DMS 273 treated with DMSO at 0.1 percent for 48 hours (cell line): ENCODE data around the gene SMCO1.
"Not testable (repeated sequence)": the region's sequence is repeated elsewhere in the genome, so short reads cannot be mapped to it uniquely, and the experiment has no call there.

Experiments used
- DNase-seq: peaks from one replicate; lab custom pipeline; 2025; lab: John Stamatoyannopoulos, UW

The SMCO1 gene

DNA sequence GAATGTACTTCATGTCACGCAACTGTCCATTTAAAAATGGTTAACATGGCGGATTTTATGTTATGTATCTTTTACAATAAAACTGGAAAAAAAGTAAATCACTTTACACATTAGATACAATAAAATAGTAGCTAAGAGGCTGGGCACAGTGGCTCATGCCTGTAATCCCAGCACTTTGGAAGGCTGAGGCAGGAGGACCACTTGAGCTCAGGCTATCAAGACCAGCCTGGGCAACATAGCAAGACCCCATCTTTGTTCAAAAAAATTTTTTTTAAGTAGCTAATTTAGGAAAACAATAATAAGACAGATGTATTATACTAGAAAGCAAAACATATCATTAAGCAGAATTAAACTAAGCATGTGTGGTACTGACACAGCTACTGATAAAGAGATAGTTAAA is 23.1 kb downstream of the SMCO1 start:
- DNase-seq = no peak

DNA sequence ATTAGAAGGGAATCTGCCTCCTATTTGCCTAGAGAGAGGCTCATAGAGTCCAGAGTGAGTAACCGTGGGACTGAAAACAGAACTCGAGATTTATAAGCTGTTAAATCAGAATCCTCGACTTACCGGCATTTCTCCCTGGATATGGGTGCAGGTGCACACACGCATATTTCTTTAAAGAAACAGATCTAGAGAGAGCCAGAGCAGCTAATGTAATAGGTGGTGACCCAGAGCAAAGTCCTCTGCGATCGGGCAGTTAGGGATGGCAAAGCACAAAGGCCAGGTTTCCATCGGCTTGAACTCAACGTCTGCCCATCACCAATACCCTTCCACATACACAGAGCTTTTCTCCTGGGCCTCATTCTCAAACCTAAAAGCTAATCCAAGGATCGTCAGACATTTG is 25.4 kb downstream of the SMCO1 start:
- no peak for DNase-seq

GRCh38 chr3:196486263-196486662 is 28.9 kb downstream of the SMCO1 start:
- no peak for DNase-seq

DNA sequence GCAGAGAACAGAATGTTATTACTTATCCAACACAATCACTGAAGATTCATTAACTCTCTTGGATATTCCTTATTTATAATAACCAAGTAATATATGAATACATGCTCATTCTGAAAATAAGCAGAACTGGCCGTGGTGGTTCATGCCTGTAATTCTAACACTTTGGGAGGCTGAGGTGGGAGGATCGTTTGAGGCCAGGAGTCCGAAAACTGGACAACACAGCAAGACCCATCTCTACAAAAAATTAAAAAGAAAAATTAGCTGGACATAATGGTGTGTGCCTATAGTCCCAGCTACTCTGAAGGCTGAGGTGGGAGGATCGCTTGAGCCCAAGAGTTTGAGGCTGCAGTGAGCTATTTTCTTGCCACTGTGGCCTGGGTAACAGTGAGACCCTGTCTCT is 37.5 kb downstream of the SMCO1 start:
- DNase-seq = no peak

- no peak for DNase-seq
These were observed 42.9 kb downstream of the SMCO1 start for GRCh38 chr3:196472286-196472685.

- DNase-seq = no peak
These were observed 43.6 kb downstream of the SMCO1 start for GRCh38 chr3:196471551-196471950.

DNA sequence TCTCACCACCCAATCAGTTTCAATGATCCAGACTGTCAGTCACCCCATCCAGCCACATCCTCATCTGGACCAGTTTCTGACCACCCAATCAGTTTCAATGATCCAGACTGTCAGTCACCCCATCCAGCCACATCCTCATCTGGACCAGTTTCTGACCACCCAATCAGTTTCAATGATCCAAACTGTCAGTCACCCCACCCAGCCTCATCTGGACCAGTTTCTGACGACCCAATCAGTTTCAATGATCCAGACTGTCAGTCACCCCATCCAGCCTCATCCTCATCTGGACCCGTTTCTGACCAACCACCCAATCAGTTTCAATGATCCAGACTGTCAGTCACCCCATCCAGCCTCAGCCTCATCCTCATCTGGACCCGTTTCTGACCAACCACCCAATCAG is 45.0 kb downstream of the SMCO1 start:
- not testable (repeated sequence) for DNase-seq

- no peak for DNase-seq
These were observed 51.3 kb downstream of the SMCO1 start for GRCh38 chr3:196463804-196464203.

DNA sequence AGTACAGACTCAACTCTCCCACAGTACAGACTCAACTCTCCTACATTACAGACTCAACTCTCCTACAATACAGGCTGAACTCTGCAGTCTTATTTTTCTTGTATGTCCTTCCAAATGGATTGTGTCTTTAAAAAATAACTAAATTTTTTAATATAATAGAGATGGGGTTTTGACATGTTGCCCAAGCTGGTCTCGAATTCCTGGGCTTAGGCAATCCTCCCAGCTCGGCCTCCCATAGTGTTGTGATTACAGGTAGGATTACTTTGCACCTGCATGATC is 51.7 kb downstream of the SMCO1 start:
- DNase-seq = no peak

GRCh38 chr3:196462680-196463477 is 52.3 kb downstream of the SMCO1 start:
- not testable (repeated sequence) for DNase-seq

DNA sequence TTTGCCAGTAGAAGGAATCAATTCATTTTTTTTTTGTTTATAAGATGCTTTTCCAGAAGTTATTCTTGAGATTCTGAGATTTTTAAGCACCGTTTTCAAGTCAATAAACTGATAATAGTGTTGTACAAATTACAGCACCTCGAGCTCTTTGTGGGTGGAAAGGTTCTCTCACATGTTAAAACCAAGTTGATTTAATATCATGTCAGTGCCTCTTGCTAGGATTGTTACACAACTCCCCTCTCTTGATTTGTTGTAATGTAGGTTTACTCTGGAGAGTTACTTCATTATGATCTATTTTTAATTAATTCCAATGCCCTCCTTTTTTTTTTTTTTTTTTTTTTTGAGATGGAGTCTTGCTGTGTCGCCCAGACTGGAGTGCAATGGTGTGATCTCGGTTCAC is 57.1 kb downstream of the SMCO1 start:
- DNase-seq = no peak

DNA sequence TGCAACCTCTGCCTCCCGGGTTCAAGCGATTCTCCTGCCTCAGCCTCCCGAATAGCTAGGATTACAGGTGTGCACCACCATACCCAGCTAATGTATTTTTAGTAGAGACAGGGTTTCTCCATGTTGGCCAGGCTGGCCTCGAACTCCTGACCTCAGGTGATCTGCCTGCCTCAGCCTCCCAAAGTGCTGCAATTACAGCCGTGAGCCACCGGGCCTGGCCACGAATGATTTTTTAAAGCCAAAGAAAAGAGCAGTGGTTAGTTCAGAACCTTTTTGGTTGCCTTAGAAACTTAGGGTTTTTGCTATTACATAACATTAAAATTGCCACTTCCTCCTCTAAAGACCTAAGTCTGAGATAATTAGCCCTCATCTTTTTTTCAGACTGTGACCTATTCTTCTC is 57.7 kb downstream of the SMCO1 start:
- not testable (repeated sequence) for DNase-seq
